K562 (cell line): ENCODE measurements around the gene FFAR1. TPM values are rescaled to one million over a fixed set of nuclear protein-coding genes. Genes with fewer than 3 reads are reported as not detected.
A peak's percentile ranks its signal among the peaks of the same experiment; 100 is the strongest.

ENCODE experiments used
- ATAC-seq: fragments of 200-7000 bp; cut with Tn5 transposase; 3 replicates; pipeline ENCODE4 v1.9.1; 2020; ENCODE audit warnings: moderate library complexity
- Bru-seq: library from RNA; stranded (reverse); fragments of 400-500 nt; gene quantifications from one replicate; lab custom pipeline; 2021; lab: Mats Ljungman, UMichigan
- BruChase-seq, 2 experiments: library from RNA; stranded (reverse); fragments of 400-500 nt; gene quantifications; one replicate each; lab custom pipeline; 2021; lab: Mats Ljungman, UMichigan
- BruUV-seq: library from RNA; stranded (reverse); fragments of 400-500 nt; replicated peaks from 2 replicates; lab custom pipeline; 2021; lab: Mats Ljungman, UMichigan
- CTCF ChIA-PET: fragments of 300-600 bp; formaldehyde crosslinking; extraction: SDS; loops from one replicate; lab custom pipeline; 2021; ENCODE audit warnings: low intra/inter-chr PET ratio; lab: Yijun Ruan, JAX
- POLR2A ChIA-PET: fragments of 300-600, 350-650 bp; sonication (Branson Sonifier 250); formaldehyde crosslinking; extraction: SDS; loops from one replicate; lab custom pipeline; 2021; ENCODE audit warnings: antibody characterized with exemption, inconsistent platforms; lab: Yijun Ruan, JAX
- DNase-seq, 4 experiments: peaks; one replicate each; pipeline versions ENCODE4 v3.0.0 to v3.0.0-alpha.2; 2011 to 2018; ENCODE audit warnings: low spot score in 3 of 4, mixed read lengths in 3 of 4; ENCODE audit errors: extremely low read depth in 1 of 4
- FAIRE-seq: peaks from 2 replicates; lab custom pipeline; 2011; peaks lifted over from hg19 to GRCh38; lab: Jason Lieb, UNC
- H2AFZ ChIP-seq: 2 replicates; pipeline ENCODE4 v1.6.0; 2011; ENCODE audit warnings: low read depth, low read length, control low read depth, inconsistent platforms
- H3K27ac ChIP-seq: fragments of 200-600 bp; 3 replicates; pipeline ENCODE4 v1.8.0; 2011; ENCODE audit warnings: low read depth, mild to moderate bottlenecking, control low read depth, inconsistent platforms, low read length, moderate library complexity, mixed read lengths; ENCODE audit errors: extremely low read depth
- H3K27me3 ChIP-seq, 2 experiments: fragments of 300-600 bp in 1 of 2; 2 replicates in 1 of 2; 3 replicates in 1 of 2; pipeline versions ENCODE4 v1.6.0 to v1.8.0; 2011; ENCODE audit warnings: inconsistent platforms in 2 of 2, low read length in 2 of 2, mild to moderate bottlenecking in 1 of 2, mixed read lengths in 1 of 2, moderate library complexity in 1 of 2; ENCODE audit not compliant: control insufficient read depth in 2 of 2, insufficient read depth in 2 of 2
- H3K36me3 ChIP-seq: fragments of 300-600 bp; 3 replicates; pipeline ENCODE4 v1.8.0; 2011; ENCODE audit warnings: mild to moderate bottlenecking, low read length, inconsistent platforms; ENCODE audit not compliant: control insufficient read depth, insufficient read depth
- H3K4me1 ChIP-seq, 2 experiments: fragments of 200-600 bp in 1 of 2; replicated peaks in 1 of 2; 2 replicates in 1 of 2; 3 replicates in 1 of 2; pipeline versions ENCODE4 v1.5.1 to v1.8.0; 2011; ENCODE audit warnings: inconsistent platforms in 2 of 2, low read length in 2 of 2, mild to moderate bottlenecking in 1 of 2, mixed read lengths in 1 of 2, moderate library complexity in 1 of 2; ENCODE audit not compliant: control insufficient read depth in 2 of 2, insufficient read depth in 2 of 2
- H3K4me2 ChIP-seq: 2 replicates; pipeline ENCODE4 v1.6.1; 2011; ENCODE audit warnings: low read length, control low read depth, inconsistent platforms, mixed read lengths; ENCODE audit not compliant: insufficient read depth
- H3K4me3 ChIP-seq: fragments of 200-600 bp; sonication (generic), shearing (Covaris generic); 2 replicates; pipeline ENCODE4 v1.5.1; 2016; ENCODE audit warnings: control low read depth, inconsistent platforms
- H3K79me2 ChIP-seq: fragments of 200-600 bp; 3 replicates; pipeline ENCODE4 v1.8.0; 2011; ENCODE audit warnings: low read length, inconsistent platforms; ENCODE audit not compliant: control insufficient read depth, insufficient read depth
- H3K9ac ChIP-seq, 2 experiments: 2 replicates each; pipeline versions ENCODE4 v1.6.0 to v1.6.1; 2011; ENCODE audit warnings: low read depth in 2 of 2, low read length in 2 of 2, control low read depth in 1 of 2, inconsistent platforms in 1 of 2, mild to moderate bottlenecking in 1 of 2, mixed read lengths in 1 of 2; ENCODE audit not compliant: insufficient read depth in 1 of 2
- H3K9me1 ChIP-seq: one replicate; pipeline ENCODE4 v1.6.0; 2011; ENCODE audit warnings: inconsistent platforms, mild to moderate bottlenecking, low read length, moderate library complexity; ENCODE audit not compliant: control insufficient read depth, insufficient read depth
- H3K9me3 ChIP-seq: replicated peaks from 2 replicates; pipeline ENCODE4 v1.5.1; 2011; ENCODE audit warnings: low read depth, low read length, inconsistent platforms; ENCODE audit not compliant: control insufficient read depth, insufficient read depth
- H4K20me1 ChIP-seq: replicated peaks from 2 replicates; pipeline ENCODE4 v1.6.1; 2011; ENCODE audit warnings: low read length, inconsistent platforms, mixed read lengths; ENCODE audit not compliant: control insufficient read depth, insufficient read depth
- BRCA1 ChIP-seq, 2 experiments: fragments of 450-650 bp in 1 of 2; sonication (generic) in 1 of 2; formaldehyde crosslinking in 1 of 2; IDR thresholded peaks; 2 replicates each; pipeline versions ENCODE4 v1.5.0 to v1.6.1; 2017 to 2020; ENCODE audit warnings: mild to moderate bottlenecking in 1 of 2, missing genetic modification reagents in 1 of 2
- CEBPB ChIP-seq: fragments of 450-650 bp; IDR thresholded peaks from 2 replicates; pipeline ENCODE4 v1.6.1; 2016; ENCODE audit warnings: missing genetic modification characterization, missing compliant biosample characterization
- HINFP ChIP-seq: fragments of 450-650 bp; conservative IDR thresholded peaks from 2 replicates; pipeline ENCODE4 v1.6.1; 2016; ENCODE audit warnings: missing genetic modification characterization, low read depth, mild to moderate bottlenecking, control low read depth, missing compliant biosample characterization
- IRF2 ChIP-seq: sonication (generic); formaldehyde crosslinking; IDR thresholded peaks from 2 replicates; pipeline ENCODE4 v1.8.1; 2022; ENCODE audit warnings: mild to moderate bottlenecking, missing genetic modification reagents
- JUNB ChIP-seq: fragments of 450-650 bp; formaldehyde crosslinking; conservative IDR thresholded peaks from 2 replicates; pipeline ENCODE4 v1.4.0; 2020; ENCODE audit warnings: mild to moderate bottlenecking
- NBN ChIP-seq: fragments of 450-650 bp; IDR thresholded peaks from 2 replicates; pipeline ENCODE4 v1.6.1; 2016; ENCODE audit warnings: low read depth, mild to moderate bottlenecking
- NFE2L1 ChIP-seq: fragments of 450-650 bp; IDR thresholded peaks from 2 replicates; pipeline ENCODE4 v1.6.1; 2016; ENCODE audit warnings: missing genetic modification characterization, low read depth, mild to moderate bottlenecking, missing compliant biosample characterization, moderate library complexity, borderline replicate concordance
- NR2C1 ChIP-seq, 2 experiments: fragments of 450-650 bp; IDR thresholded peaks; 2 replicates each; pipeline ENCODE4 v1.6.1; 2017; ENCODE audit warnings: mild to moderate bottlenecking in 2 of 2, antibody characterized with exemption in 1 of 2, inconsistent platforms in 1 of 2, missing compliant biosample characterization in 1 of 2, missing genetic modification characterization in 1 of 2
- NR4A1 ChIP-seq, 2 experiments: fragments of 250-450 bp in 1 of 2; fragments of 450-650 bp in 1 of 2; sonication (Bioruptor Pico) in 1 of 2; IDR thresholded peaks; 2 replicates each; pipeline versions ENCODE4 v1.4.0 to v1.6.1; 2016 to 2020; ENCODE audit warnings: mild to moderate bottlenecking in 2 of 2, missing compliant biosample characterization in 1 of 2, missing genetic modification characterization in 1 of 2, moderate library complexity in 1 of 2
- PTRF ChIP-seq: fragments of 450-650 bp; IDR thresholded peaks from 2 replicates; pipeline ENCODE4 v1.6.1; 2016; ENCODE audit warnings: mild to moderate bottlenecking, missing genetic modification characterization, missing compliant biosample characterization
- PTTG1 ChIP-seq: fragments of 450-650 bp; IDR thresholded peaks from 2 replicates; pipeline ENCODE4 v1.6.1; 2016; ENCODE audit warnings: low read depth, mild to moderate bottlenecking, missing genetic modification characterization, missing compliant biosample characterization
- RFX7 ChIP-seq: fragments of 250-450 bp; sonication (Bioruptor Pico); IDR thresholded peaks from 2 replicates; pipeline ENCODE4 v1.5.1; 2021; ENCODE audit warnings: mild to moderate bottlenecking
- SPI1 ChIP-seq: IDR thresholded peaks from 2 replicates; pipeline ENCODE4 v1.6.1; 2011; ENCODE audit warnings: low read depth, low read length, control low read depth, borderline replicate concordance
- ZNF197 ChIP-seq: fragments of 200-800 bp; sonication (Bioruptor generic); IDR thresholded peaks from 2 replicates; pipeline ENCODE4 v1.6.1; 2016; ENCODE audit warnings: low read depth, missing genetic modification characterization, missing compliant biosample characterization
- ZNF766 ChIP-seq: fragments of 200-800 bp; sonication (Bioruptor generic); conservative IDR thresholded peaks from 2 replicates; pipeline ENCODE4 v1.6.1; 2016; ENCODE audit warnings: missing genetic modification characterization, missing compliant biosample characterization
- WGBS: fragments of 100-300 bp; shearing (Covaris generic); methylation state at CpG from one replicate; pipeline ENCODE4 v1.1.6; 2016; ENCODE audit warnings: low coverage, mixed read lengths; ENCODE audit not compliant: insufficient coverage; ENCODE audit errors: missing lambda C conversion rate; 5-methylcytosine and 5-hydroxymethylcytosine counted together
- in situ Hi-C: fragments of 300-500 bp; cut with MboI; formaldehyde crosslinking; loops from 4 replicates; pipeline ENCODE4 v1.15.0; 2018; ENCODE audit warnings: inconsistent platforms, mixed read lengths
- intact Hi-C: fragments of 100-400 bp; cut with micrococcal nuclease; formaldehyde crosslinking; loops from 2 replicates; pipeline ENCODE4 v1.14.2; 2022
- long read RNA-seq, 3 experiments: library from polyadenylated mRNA in 2 of 3; library from RNA in 1 of 3; unstranded in 2 of 3; stranded (forward) in 1 of 3; transcript quantifications; one replicate each; pipeline ENCODE4 v2.0.0, GENCODE V29; 2019 to 2022
- polyA minus RNA-seq, 3 experiments: library from RNA; depleted of rRNA, polyadenylated mRNA; stranded (reverse); fragments of >200 nt; gene quantifications; 2 replicates each; pipeline ENCODE4 v1.2.3, GENCODE V29; 2011
- polyA plus RNA-seq, 8 experiments: library from polyadenylated mRNA; depleted of rRNA in 4 of 8; stranded (reverse) in 5 of 8; unstranded in 3 of 8; fragments of >200 nt; fragmentation: Nextera tagmentation in 2 of 8; fragmentation: Illumina TruSeq in 1 of 8; extraction: Ambion mirVana in 2 of 8; extraction: Trizol in 1 of 8; gene quantifications; 2 replicates each; pipeline versions ENCODE4 v1.2.1 to v1.2.3, GENCODE V29; 2011 to 2014; ENCODE audit warnings: inconsistent platforms in 1 of 8, missing spikeins in 1 of 8
- total RNA-seq, 7 experiments: library from RNA; depleted of rRNA in 6 of 7; stranded (reverse); fragments of >200 nt in 6 of 7; fragmentation: Illumina TruSeq in 2 of 7; extraction: Trizol in 2 of 7; gene quantifications; 2 replicates each; pipeline versions ENCODE4 v1.2.1 to v1.2.3, GENCODE V29; 2011 to 2021; ENCODE audit warnings: low replicate concordance in 1 of 7

FFAR1 gene, protein sequence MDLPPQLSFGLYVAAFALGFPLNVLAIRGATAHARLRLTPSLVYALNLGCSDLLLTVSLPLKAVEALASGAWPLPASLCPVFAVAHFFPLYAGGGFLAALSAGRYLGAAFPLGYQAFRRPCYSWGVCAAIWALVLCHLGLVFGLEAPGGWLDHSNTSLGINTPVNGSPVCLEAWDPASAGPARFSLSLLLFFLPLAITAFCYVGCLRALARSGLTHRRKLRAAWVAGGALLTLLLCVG (N-terminal part only)
- 0.28 TPM in 1 of 2 replicates, not detected in the other for total RNA-seq (2011; cell fraction: chromatin; rRNA removed; ENCODE audit: low replicate concordance)
- total RNA-seq (2011; cell fraction: nucleolus; rRNA removed), result 0.13 and 0.17 TPM in 2 replicates
- total RNA-seq (2011; cell fraction: nucleoplasm; rRNA removed), result not detected in 2 replicates
- total RNA-seq (2014; rRNA removed), result not detected in 2 replicates
- not detected in 2 replicates for total RNA-seq (2014; rRNA removed; fragmentation: Illumina TruSeq; extraction: Trizol)
- total RNA-seq (2015; rRNA removed; fragmentation: Illumina TruSeq; extraction: Trizol), result not detected in 2 replicates
- not detected in 2 replicates for total RNA-seq (2021)
- polyA plus RNA-seq (2011; rRNA removed), result not detected in 2 replicates
- polyA plus RNA-seq (2011; cell fraction: cytosol; rRNA removed), result not detected in 2 replicates
- 0.06 TPM in 1 of 2 replicates, not detected in the other for polyA plus RNA-seq (2011; cell fraction: nucleus; rRNA removed)
- not detected in 2 replicates for polyA plus RNA-seq (2012)
- not detected in 2 replicates for polyA plus RNA-seq (2014; fragmentation: Illumina TruSeq; extraction: Trizol)
- polyA plus RNA-seq (2014; fragmentation: Nextera tagmentation; extraction: Ambion mirVana), result not detected
- polyA plus RNA-seq (2014; rRNA removed), result not detected in 2 replicates
- polyA minus RNA-seq (2011; rRNA and poly(A)+ RNA removed), result not detected in 2 replicates
- polyA minus RNA-seq (2011; cell fraction: cytosol; rRNA and poly(A)+ RNA removed), result not detected in 2 replicates
- polyA minus RNA-seq (2011; cell fraction: nucleus; rRNA and poly(A)+ RNA removed), result not detected in 2 replicates
- not detected for Bru-seq, nascent RNA
- BruChase-seq, experiment 1, labeled RNA remaining after a 2-hour chase, result not detected
- percentile 27 among the genes with signal in this experiment for BruChase-seq, experiment 2, labeled RNA remaining after a 6-hour chase
- long read RNA-seq, experiment 1, result 0 reads
- long read RNA-seq, experiment 2, result 0 reads
- long read RNA-seq, experiment 3, result 0 reads

- Histone ChIP-seq H3K4me1 (peaks cover 7 to 39% of the 10 kb centered on the region in 2 experiments; a peak in 3 of 5 replicates), H4K20me1 (no peaks in the 10 kb centered on the region), H3K27me3 (0 out of 5 replicates have a peak, but pooled peaks cover 0 to 3% of the 10 kb centered on the region in 2 experiments), H3K36me3 (no peaks in the 10 kb centered on the region), H3K9me3 (no peaks in the 10 kb centered on the region), H3K9me1 (no peaks in the 10 kb centered on the region), H3K4me3 (no peak within 1 kb of the TSS), H3K27ac (no peak within 1 kb of the TSS), H2AFZ (no peak within 1 kb of the TSS), H3K4me2 (no peak within 1 kb of the TSS), H3K9ac (no peak within 1 kb of the TSS), H3K79me2 (no peaks in the 10 kb centered on the region)
- 17% methylated on average over 15 of the region's 18 CpGs for WGBS
- ChIA-PET CTCF (no interaction called here), POLR2A (interaction anchor here (0.7 kb wide), 1 partner anchor 40 kb away, joined by 5 read pairs; no protein-coding TSS in a partner anchor)
- no peak for ATAC-seq
- intact Hi-C loops, result no loop called here
- in situ Hi-C loops, result no loop called here
- no TSS peak for BruUV-seq
- peak in 2 of 4 experiments; percentile 4 to 13 for DNase-seq
- FAIRE-seq, result peak; percentile 46
- no peak for TF ChIP-seq NR4A1 (CRISPR knock-in tag; IDR thresholded peaks at IDR 0.05)
- TF ChIP-seq NR4A1 (tag; IDR thresholded peaks at IDR 0.05), result 0 out of 2 replicates have a peak, but pooled peaks have one; percentile 50
- peak; percentile 71 for TF ChIP-seq HINFP
- no peak for TF ChIP-seq NR2C1 (IDR thresholded peaks at IDR 0.05)
- TF ChIP-seq NR2C1 (tag; IDR thresholded peaks at IDR 0.05), result 0 out of 2 replicates have a peak, but pooled peaks have one; percentile 21
- TF ChIP-seq NBN, result no peak
- peak; percentile 82 for TF ChIP-seq CEBPB (tag)
- TF ChIP-seq ZNF197 (CRISPR knock-in tag), result no peak
- peak; percentile 66; the same call in 1 of the 2 replicates for TF ChIP-seq PTTG1 (tag)
- no peak for TF ChIP-seq RFX7 (CRISPR knock-in tag)
- TF ChIP-seq BRCA1 (IDR thresholded peaks at IDR 0.05), result no peak
- TF ChIP-seq BRCA1 (CRISPR knock-in tag; IDR thresholded peaks at IDR 0.05), result no peak
- TF ChIP-seq JUNB (CRISPR knock-in tag), result no peak
- no peak for TF ChIP-seq NFE2L1 (tag)
- peak; percentile 46; the same call in 1 of the 2 replicates for TF ChIP-seq SPI1
- TF ChIP-seq PTRF (tag), result peak; percentile 73
- TF ChIP-seq ZNF766 (CRISPR knock-in tag), result peak; percentile 65; the same call in 1 of the 2 replicates
- TF ChIP-seq IRF2 (CRISPR knock-in tag), result no peak
These were observed at the start of gene FFAR1 for GRCh38 chr19:35347171-35347929. TSS of gene FFAR1 (plus strand) at chr19:35347902. CDS start at chr19:35351552, 3,650 bp downstream.
